AG04449 (cell line): Measurements from ENCODE around the gene THAP12.
A peak's percentile ranks its signal among the peaks of the same experiment; 100 is the strongest.

Source experiments
- CTCF ChIA-PET: fragments of 350-600 bp; formaldehyde crosslinking; extraction: SDS; loops from one replicate; lab custom pipeline; 2021; ENCODE audit warnings: antibody characterized with exemption; lab: Yijun Ruan, JAX
- POLR2A ChIA-PET: fragments of 400-600, 350-600 bp; formaldehyde crosslinking; extraction: SDS; loops from one replicate; lab custom pipeline; 2020; ENCODE audit warnings: antibody characterized with exemption, inconsistent platforms; lab: Yijun Ruan, JAX
- DNase-seq: peaks from one replicate; pipeline ENCODE4 v3.0.0-alpha.2; 2010; ENCODE audit warnings: low read depth, low spot score
- H3K4me3 ChIP-seq: 2 replicates; pipeline ENCODE4 v1.5.1; 2011; ENCODE audit warnings: low read depth, mild to moderate bottlenecking, control low read depth, low read length
- CTCF ChIP-seq: IDR thresholded peaks from one replicate; pipeline ENCODE4 v1.5.1; 2011; ENCODE audit warnings: mild to moderate bottlenecking, moderate library complexity, low read length, control low read depth, inconsistent platforms; ENCODE audit not compliant: insufficient read depth; ENCODE audit errors: missing control alignments

THAP12 gene

GRCh38 chr11:76380977-76381719, at the start of gene THAP12, which contains the start of gene GVQW3:
TSS of gene THAP12 (minus strand) at chr11:76381132. CDS start at chr11:76380836, 296 bp downstream.
TSS of gene GVQW3 (plus strand) at chr11:76381323. CDS start at chr11:76381829, 506 bp downstream.
- ChIA-PET CTCF (interaction anchor here (0.6 to 1.5 kb wide), 2 partner anchors 8 to 53 kb away, joined by 3 to 4 read pairs; no protein-coding TSS in a partner anchor), POLR2A (no interaction called here)

GRCh38 chr11:76426660-76427059, 45.7 kb upstream of the THAP12 start:
- no peak for TF ChIP-seq CTCF
- ChIA-PET CTCF (no interaction called here), POLR2A (no interaction called here)
- no peak for DNase-seq
- no peak overlapping the region for H3K4me3 ChIP-seq

More at GRCh38 chr11:76380977-76381719, at the start of gene THAP12, which contains the start of gene GVQW3:
- H3K4me3 ChIP-seq = peak within 1 kb of the TSS; percentile 93
- peak; percentile 40 for TF ChIP-seq CTCF
- peak; percentile 79 for DNase-seq

- TF ChIP-seq CTCF = no peak
- CTCF ChIA-PET = interaction anchor here (0.9 kb wide), 1 partner anchor 12 kb away, joined by 3 read pairs; no protein-coding TSS in a partner anchor
- no peak overlapping the region for H3K4me3 ChIP-seq
Measured at GRCh38 chr11:76424891-76425290, 44.0 kb upstream of the THAP12 start.

GRCh38 chr11:76424379-76424778, 43.4 kb upstream of the THAP12 start:
- DNase-seq = no peak
- no peak for TF ChIP-seq CTCF
- POLR2A ChIA-PET = no interaction called here
- H3K4me3 ChIP-seq = no peak overlapping the region
- CTCF ChIA-PET = interaction anchor here (0.9 kb wide), 1 partner anchor 12 kb away, joined by 3 read pairs; no protein-coding TSS in a partner anchor

More at GRCh38 chr11:76424891-76425290, 44.0 kb upstream of the THAP12 start:
- no peak for DNase-seq
- POLR2A ChIA-PET = no interaction called here

GRCh38 chr11:76419896-76420295, 39.0 kb upstream of the THAP12 start:
- ChIA-PET CTCF (interaction anchor here (1.1 to 1.2 kb wide), 2 partner anchors 11 to 29 kb away, joined by 3 read pairs; no protein-coding TSS in a partner anchor), POLR2A (no interaction called here)
- H3K4me3 ChIP-seq = no peak overlapping the region
- TF ChIP-seq CTCF = no peak
- no peak for DNase-seq

- DNase-seq = no peak
- H3K4me3 ChIP-seq = no peak overlapping the region
- CTCF ChIA-PET = no interaction called here
- TF ChIP-seq CTCF = no peak
- POLR2A ChIA-PET = no interaction called here
Measured at GRCh38 chr11:76415073-76415472, 34.1 kb upstream of the THAP12 start.
